Upper lobe of left lung (tissue), 6 donors: ENCODE data around the gene KRT71. TPM values are rescaled to one million over a fixed set of nuclear protein-coding genes. Genes with fewer than 3 reads are reported as not detected.

Experiments used
- ATAC-seq, 2 donors: fragments of 200-7000 bp; cut with Tn5 transposase; one replicate each; pipeline ENCODE4 v1.9.1; 2022; ENCODE audit warnings: mild to moderate bottlenecking in 2 of 2, moderate library complexity in 2 of 2; ENCODE audit not compliant: low FRiP score in 2 of 2
- DNase-seq, 2 donors: peaks; one replicate each; pipeline ENCODE4 v3.0.0-alpha.2; 2019 to 2020
- H3K27ac ChIP-seq, 4 donors: fragments of 200-600 bp; sonication (generic); one replicate each; pipeline ENCODE4 v1.5.1; 2016 to 2019
- H3K27me3 ChIP-seq, 4 donors: fragments of 200-600 bp; sonication (generic); one replicate each; pipeline ENCODE4 v1.5.1; 2017 to 2019
- H3K36me3 ChIP-seq, 4 donors: fragments of 200-600 bp; sonication (generic); one replicate each; pipeline ENCODE4 v1.5.1; 2016 to 2019
- H3K4me1 ChIP-seq, 4 donors: fragments of 200-600 bp; sonication (generic); one replicate each; pipeline ENCODE4 v1.5.1; 2018 to 2019
- H3K4me3 ChIP-seq, 4 donors: fragments of 200-600 bp; sonication (generic); one replicate each; pipeline ENCODE4 v1.5.1; 2017 to 2019; ENCODE audit warnings: mild to moderate bottlenecking in 2 of 4, moderate library complexity in 1 of 4
- H3K9me3 ChIP-seq, 4 donors: fragments of 200-600 bp; sonication (generic); one replicate each; pipeline ENCODE4 v1.5.1; 2018 to 2019
- EP300 ChIP-seq, 4 donors: sonication (generic); formaldehyde crosslinking; IDR thresholded peaks; one replicate each; pipeline ENCODE4 v1.5.1; 2017; ENCODE audit warnings: antibody characterized with exemption in 4 of 4, control low read depth in 2 of 4
- POLR2A ChIP-seq, 4 donors: fragments of 450-650 bp; IDR thresholded peaks; one replicate each; pipeline ENCODE4 v1.5.1; 2016 to 2017; ENCODE audit warnings: antibody characterized with exemption in 4 of 4, mild to moderate bottlenecking in 2 of 4
- POLR2AphosphoS5 ChIP-seq, 2 donors: sonication (generic); formaldehyde crosslinking; IDR thresholded peaks; one replicate each; pipeline ENCODE4 v1.5.1; 2017; ENCODE audit warnings: antibody characterized with exemption in 2 of 2
- WGBS, 2 donors: methylation state at CpG; one replicate each; pipeline ENCODE4 v1.1.5; 2017 to 2018; 5-methylcytosine and 5-hydroxymethylcytosine counted together
- total RNA-seq, 6 donors: library from RNA; depleted of rRNA in 4 of 6; stranded (reverse); fragments of >200 nt in 4 of 6; gene quantifications; one replicate each; pipeline versions ENCODE4 v1.1.0 to v1.2.1, GENCODE V29; 2016 to 2021
- TF ChIP-seq, protein P1 (sequence below), 6 experiments: fragments of 450-650 bp in 4 of 6; fragments of 200-600 bp in 2 of 6; sonication (generic) in 2 of 6; IDR thresholded peaks; one replicate each; pipeline ENCODE4 v1.5.1; 2016 to 2019; ENCODE audit warnings: antibody characterized with exemption in 6 of 6
- donor health status: DM: no; HTN: no; CAD: no; lungs with moderate emphysema.
- donor health status: DM: no; HTN: yes; CAD: no; lungs with severe emphysema.

KRT71 gene
- total RNA-seq, 6 donors from 2014 or later: not detected

DNA sequence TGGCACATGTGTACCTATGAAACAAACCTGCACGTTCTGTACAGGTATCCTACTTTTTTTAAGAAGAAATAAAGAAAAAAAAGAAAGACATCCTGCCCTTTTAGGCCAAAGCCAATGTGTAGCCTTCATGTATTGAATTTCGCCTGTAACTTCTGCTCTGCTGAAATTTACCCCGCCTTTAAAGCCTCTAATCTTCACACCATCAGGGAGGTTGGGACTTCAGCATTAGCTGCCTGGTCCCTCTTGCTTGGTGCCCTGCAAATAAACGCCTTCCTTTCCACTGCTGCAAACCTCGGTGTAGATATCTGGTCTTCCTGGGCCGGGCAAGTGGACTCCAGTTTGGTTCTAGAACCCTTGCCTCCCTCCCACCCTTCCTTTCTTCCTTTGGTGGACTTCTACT, 2.6 kb upstream of the KRT71 start:
- DNase-seq (no peak), ATAC-seq (no peak)
- Histone ChIP-seq H3K27me3 (peaks cover 0 to 5% (median 0%) of the 10 kb centered on the region in 4 donors), H3K9me3 (no peaks in the 10 kb centered on the region), H3K4me1 (peaks cover 0 to 4% (median 0%) of the 10 kb centered on the region in 4 donors), H3K4me3 (no peak overlapping the region), H3K36me3 (no peaks in the 10 kb centered on the region), H3K27ac (no peak overlapping the region)
- TF ChIP-seq POLR2AphosphoS5 (IDR thresholded peaks at IDR 0.05) (no peak), EP300 (IDR thresholded peaks at IDR 0.05) (no peak), POLR2A (IDR thresholded peaks at IDR 0.05) (no peak)
- TF ChIP-seq, protein P1, sequence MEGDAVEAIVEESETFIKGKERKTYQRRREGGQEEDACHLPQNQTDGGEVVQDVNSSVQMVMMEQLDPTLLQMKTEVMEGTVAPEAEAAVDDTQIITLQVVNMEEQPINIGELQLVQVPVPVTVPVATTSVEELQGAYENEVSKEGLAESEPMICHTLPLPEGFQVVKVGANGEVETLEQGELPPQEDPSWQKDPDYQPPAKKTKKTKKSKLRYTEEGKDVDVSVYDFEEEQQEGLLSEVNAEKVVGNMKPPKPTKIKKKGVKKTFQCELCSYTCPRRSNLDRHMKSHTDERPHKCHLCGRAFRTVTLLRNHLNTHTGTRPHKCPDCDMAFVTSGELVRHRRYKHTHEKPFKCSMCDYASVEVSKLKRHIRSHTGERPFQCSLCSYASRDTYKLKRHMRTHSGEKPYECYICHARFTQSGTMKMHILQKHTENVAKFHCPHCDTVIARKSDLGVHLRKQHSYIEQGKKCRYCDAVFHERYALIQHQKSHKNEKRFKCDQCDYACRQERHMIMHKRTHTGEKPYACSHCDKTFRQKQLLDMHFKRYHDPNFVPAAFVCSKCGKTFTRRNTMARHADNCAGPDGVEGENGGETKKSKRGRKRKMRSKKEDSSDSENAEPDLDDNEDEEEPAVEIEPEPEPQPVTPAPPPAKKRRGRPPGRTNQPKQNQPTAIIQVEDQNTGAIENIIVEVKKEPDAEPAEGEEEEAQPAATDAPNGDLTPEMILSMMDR (IDR thresholded peaks at IDR 0.05): no peak
- 74 to 89% methylated on average over 6 of the region's 6 CpGs for WGBS, 2 donors

- Histone ChIP-seq H3K4me3 (no peak overlapping the region), H3K27ac (no peak overlapping the region), H3K4me1 (peaks cover 0 to 4% (median 0%) of the 10 kb centered on the region in 4 donors), H3K9me3 (no peaks in the 10 kb centered on the region), H3K27me3 (no peaks in the 10 kb centered on the region), H3K36me3 (no peaks in the 10 kb centered on the region)
- DNase-seq: no peak
- ATAC-seq: no peak
- WGBS, 2 donors: 58 to 67% methylated on average over 3 to 5 of the region's 5 CpGs
- no peak for TF ChIP-seq EP300 (IDR thresholded peaks at IDR 0.05)
Observed at GRCh38 chr12:52552055-52552454, 890 bp downstream of the KRT71 start.

- Histone ChIP-seq H3K9me3 (no peaks in the 10 kb centered on the region), H3K27ac (no peak overlapping the region), H3K27me3 (no peaks in the 10 kb centered on the region), H3K4me1 (peaks cover 0 to 4% (median 0%) of the 10 kb centered on the region in 4 donors), H3K36me3 (no peaks in the 10 kb centered on the region), H3K4me3 (no peak overlapping the region)
- WGBS, 2 donors: 40 to 57% methylated on average over 6 of the region's 6 CpGs
- ATAC-seq: no peak
- no peak for DNase-seq
- TF ChIP-seq EP300 (IDR thresholded peaks at IDR 0.05) (no peak), POLR2A (IDR thresholded peaks at IDR 0.05) (no peak), POLR2AphosphoS5 (IDR thresholded peaks at IDR 0.05) (no peak)
- TF ChIP-seq, protein P1 (IDR thresholded peaks at IDR 0.05): no peak
Observed at GRCh38 chr12:52551216-52551865, 1.6 kb downstream of the KRT71 start.

GRCh38 chr12:52546126-52546525, 6.8 kb downstream of the KRT71 start:
- no peak for TF ChIP-seq POLR2A (IDR thresholded peaks at IDR 0.05)
- TF ChIP-seq EP300 (IDR thresholded peaks at IDR 0.05): no peak
- no peak for TF ChIP-seq POLR2AphosphoS5 (IDR thresholded peaks at IDR 0.05)
- TF ChIP-seq, protein P1 (IDR thresholded peaks at IDR 0.05): no peak
- Histone ChIP-seq H3K4me3 (no peak overlapping the region), H3K9me3 (no peaks in the 10 kb centered on the region), H3K4me1 (no peaks in the 10 kb centered on the region), H3K27me3 (no peaks in the 10 kb centered on the region), H3K36me3 (no peaks in the 10 kb centered on the region), H3K27ac (no peak overlapping the region)
- no peak for ATAC-seq
- 81 to 90% methylated on average over 15 of the region's 15 CpGs for WGBS, 2 donors
- peak in 1 of 2 donors; percentile 71 for DNase-seq

- H3K27me3 ChIP-seq: no peaks in the 10 kb centered on the region
- H3K27ac ChIP-seq: no peak overlapping the region
- DNase-seq (no peak), ATAC-seq (no peak)
- H3K4me3 ChIP-seq: no peak overlapping the region
- TF ChIP-seq EP300 (IDR thresholded peaks at IDR 0.05) (no peak), POLR2A (IDR thresholded peaks at IDR 0.05) (no peak), POLR2AphosphoS5 (IDR thresholded peaks at IDR 0.05) (no peak)
- TF ChIP-seq, protein P1 (IDR thresholded peaks at IDR 0.05): peak in 1 of 6 experiments; percentile 21
- H3K36me3 ChIP-seq: no peaks in the 10 kb centered on the region
- H3K9me3 ChIP-seq: no peaks in the 10 kb centered on the region
- H3K4me1 ChIP-seq: no peaks in the 10 kb centered on the region
- 62 to 80% methylated on average over 11 to 17 of the region's 17 CpGs for WGBS, 2 donors
Observed at GRCh38 chr12:52543985-52544883, 8.7 kb downstream of the KRT71 start.
